NT2/D1 (cell line): ENCODE data around the gene PPDPF.

ENCODE experiments used
- SUZ12 ChIP-seq: IDR thresholded peaks from 2 replicates; pipeline ENCODE4 v1.6.1; 2011; ENCODE audit not compliant: insufficient read length, insufficient read depth; ENCODE audit errors: extremely low read depth
- YY1 ChIP-seq: IDR thresholded peaks from 2 replicates; pipeline ENCODE4 v1.6.1; 2011; ENCODE audit not compliant: insufficient read length, insufficient read depth
- ZNF274 ChIP-seq: IDR thresholded peaks from 2 replicates; pipeline ENCODE4 v1.6.1; 2011; ENCODE audit warnings: mild to moderate bottlenecking, low read depth, low read length

GRCh38 chr20:63561624-63562396 is 41.2 kb downstream of the PPDPF start:
- TF ChIP-seq ZNF274: no peak
- TF ChIP-seq YY1: no peak
- no peak for TF ChIP-seq SUZ12
